HEK293 (cell line): ENCODE results near the gene LRRC46.

Experiments
- CTCF ChIA-PET: fragments of 350-600 bp; formaldehyde crosslinking; extraction: SDS; loops from one replicate; lab custom pipeline; 2021; ENCODE audit warnings: antibody characterized with exemption; lab: Yijun Ruan, JAX
- POLR2A ChIA-PET: fragments of 300-600 bp; formaldehyde crosslinking; extraction: SDS; loops from one replicate; lab custom pipeline; 2020; ENCODE audit warnings: antibody characterized with exemption, inconsistent platforms; lab: Yijun Ruan, JAX
- H3K27ac ChIP-seq: fragments of 200-500 bp; sonication (Bioruptor generic); 2 replicates; pipeline ENCODE4 v1.5.1; 2014; ENCODE audit warnings: low read depth, low read length, control low read depth, inconsistent platforms; ENCODE audit errors: extremely low read depth
- H3K36me3 ChIP-seq, 2 experiments: fragments of 200-500 bp in 1 of 2; sonication (Bioruptor generic) in 1 of 2; 1 replicate in 1 of 2; 2 replicates in 1 of 2; pipeline ENCODE4 v1.5.1; 2014 to 2017; ENCODE audit warnings: inconsistent platforms in 2 of 2, low read length in 2 of 2; ENCODE audit not compliant: control insufficient read depth in 2 of 2, insufficient read depth in 1 of 2
- H3K4me1 ChIP-seq: fragments of 200-500 bp; sonication (Bioruptor generic); 2 replicates; pipeline ENCODE4 v1.5.1; 2014; ENCODE audit warnings: mild to moderate bottlenecking, low read length, inconsistent platforms; ENCODE audit not compliant: control insufficient read depth, insufficient read depth
- H3K4me3 ChIP-seq: 2 replicates; pipeline ENCODE4 v1.5.1; 2011; ENCODE audit warnings: low read depth, mild to moderate bottlenecking, control low read depth, low read length, moderate library complexity
- H3K9me3 ChIP-seq: fragments of 200-500 bp; sonication (Bioruptor generic); 2 replicates; pipeline ENCODE4 v1.5.1; 2014; ENCODE audit warnings: low read depth, low read length, inconsistent platforms; ENCODE audit not compliant: control insufficient read depth, insufficient read depth
- EGR2 ChIP-seq: fragments of 450-650 bp; formaldehyde crosslinking; IDR thresholded peaks from 2 replicates; pipeline ENCODE4 v1.5.1; 2016; ENCODE audit warnings: low read depth, missing biosample characterization, missing genetic modification characterization
- GLIS2 ChIP-seq: fragments of 450-650 bp; formaldehyde crosslinking; IDR thresholded peaks from 2 replicates; pipeline ENCODE4 v1.5.1; 2016; ENCODE audit warnings: missing biosample characterization, missing genetic modification characterization
- YY2 ChIP-seq: fragments of 450-650 bp; formaldehyde crosslinking; IDR thresholded peaks from 2 replicates; pipeline ENCODE4 v1.5.1; 2016; ENCODE audit warnings: missing biosample characterization, missing genetic modification characterization
- ZFP3 ChIP-seq: fragments of 450-650 bp; formaldehyde crosslinking; IDR thresholded peaks from 2 replicates; pipeline ENCODE4 v1.5.1; 2016; ENCODE audit warnings: low read depth, missing biosample characterization, missing genetic modification characterization
- ZNF140 ChIP-seq: fragments of 450-650 bp; formaldehyde crosslinking; IDR thresholded peaks from 2 replicates; pipeline ENCODE4 v1.5.1; 2016; ENCODE audit warnings: missing biosample characterization, missing genetic modification characterization
- ZNF202 ChIP-seq: fragments of 450-650 bp; formaldehyde crosslinking; IDR thresholded peaks from 2 replicates; pipeline ENCODE4 v1.5.1; 2016; ENCODE audit warnings: missing biosample characterization, missing genetic modification characterization, borderline replicate concordance
- ZNF23 ChIP-seq: fragments of 450-650 bp; formaldehyde crosslinking; IDR thresholded peaks from 2 replicates; pipeline ENCODE4 v1.5.1; 2016; ENCODE audit warnings: missing biosample characterization, missing genetic modification characterization, borderline replicate concordance
- ZNF341 ChIP-seq: fragments of 450-650 bp; formaldehyde crosslinking; IDR thresholded peaks from 2 replicates; pipeline ENCODE4; 2016; ENCODE audit warnings: low read depth, missing biosample characterization, missing genetic modification characterization
- ZNF501 ChIP-seq: fragments of 450-650 bp; formaldehyde crosslinking; IDR thresholded peaks from 2 replicates; pipeline ENCODE4 v1.5.1; 2016; ENCODE audit warnings: missing biosample characterization, missing genetic modification characterization
- ZNF510 ChIP-seq: fragments of 450-650 bp; formaldehyde crosslinking; IDR thresholded peaks from 2 replicates; pipeline ENCODE4 v1.5.1; 2018; ENCODE audit warnings: mild to moderate bottlenecking, missing genetic modification characterization, missing biosample characterization; ENCODE audit not compliant: insufficient replicate concordance
- ZNF560 ChIP-seq: fragments of 450-650 bp; formaldehyde crosslinking; IDR thresholded peaks from 2 replicates; pipeline ENCODE4 v1.5.1; 2017; ENCODE audit warnings: missing biosample characterization, missing genetic modification characterization, borderline replicate concordance
- ZNF561 ChIP-seq: fragments of 450-650 bp; IDR thresholded peaks from 2 replicates; pipeline ENCODE4 v1.5.1; 2018; ENCODE audit warnings: missing biosample characterization, missing genetic modification characterization, borderline replicate concordance
- ZNF600 ChIP-seq: fragments of 450-650 bp; formaldehyde crosslinking; IDR thresholded peaks from 2 replicates; pipeline ENCODE4 v1.5.1; 2016; ENCODE audit warnings: missing biosample characterization, missing genetic modification characterization
- ZNF768 ChIP-seq: fragments of 450-650 bp; formaldehyde crosslinking; IDR thresholded peaks from 2 replicates; pipeline ENCODE4 v1.5.1; 2018; ENCODE audit warnings: missing biosample characterization, mild to moderate bottlenecking, missing genetic modification characterization
- TF ChIP-seq, protein P1 (sequence below): fragments of 450-650 bp; formaldehyde crosslinking; IDR thresholded peaks from 2 replicates; pipeline ENCODE4 v1.5.1; 2017; ENCODE audit warnings: missing biosample characterization, mild to moderate bottlenecking, missing genetic modification characterization, moderate library complexity
- TF ChIP-seq, protein P2 (sequence below): fragments of 450-650 bp; formaldehyde crosslinking; IDR thresholded peaks from 2 replicates; pipeline ENCODE4 v1.5.1; 2017; ENCODE audit warnings: missing biosample characterization, missing genetic modification characterization
- TF ChIP-seq, protein P3 (sequence below): fragments of 450-650 bp; formaldehyde crosslinking; IDR thresholded peaks from 2 replicates; pipeline ENCODE4 v1.5.1; 2016; ENCODE audit warnings: missing biosample characterization, missing genetic modification characterization
- TF ChIP-seq, protein P4 (sequence below): sonication (generic); formaldehyde crosslinking; IDR thresholded peaks from 2 replicates; pipeline ENCODE4 v1.8.1; 2022; ENCODE audit warnings: mild to moderate bottlenecking, moderate library complexity, missing genetic modification reagents

The LRRC46 gene

DNA sequence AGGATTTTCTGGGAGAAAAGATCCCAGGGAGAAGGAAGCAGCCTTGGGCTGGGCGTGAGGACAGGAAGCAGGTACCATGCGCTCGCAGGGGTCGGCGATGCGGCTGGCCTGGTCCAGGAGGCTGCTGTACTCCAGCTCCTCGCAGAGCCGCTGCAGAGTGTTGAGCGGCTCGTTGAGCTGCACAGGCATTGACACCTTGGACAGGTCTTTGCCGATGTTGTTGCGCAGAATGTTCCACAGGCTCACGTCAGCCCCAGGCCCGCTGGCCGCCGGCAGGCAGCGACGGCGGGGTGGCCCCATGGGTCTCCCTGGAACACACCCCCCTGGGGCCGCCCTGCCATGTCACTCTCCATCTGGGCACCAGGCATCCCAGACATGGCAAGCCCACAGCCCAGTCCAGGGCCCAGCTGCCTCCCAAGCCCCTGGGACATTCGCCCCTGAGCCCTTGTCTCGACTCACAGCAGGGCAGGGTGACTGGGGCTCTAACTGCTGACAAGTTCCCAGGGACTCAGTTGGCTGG is 17.9 kb upstream of the LRRC46 start (continued):
- TF ChIP-seq, protein P1, sequence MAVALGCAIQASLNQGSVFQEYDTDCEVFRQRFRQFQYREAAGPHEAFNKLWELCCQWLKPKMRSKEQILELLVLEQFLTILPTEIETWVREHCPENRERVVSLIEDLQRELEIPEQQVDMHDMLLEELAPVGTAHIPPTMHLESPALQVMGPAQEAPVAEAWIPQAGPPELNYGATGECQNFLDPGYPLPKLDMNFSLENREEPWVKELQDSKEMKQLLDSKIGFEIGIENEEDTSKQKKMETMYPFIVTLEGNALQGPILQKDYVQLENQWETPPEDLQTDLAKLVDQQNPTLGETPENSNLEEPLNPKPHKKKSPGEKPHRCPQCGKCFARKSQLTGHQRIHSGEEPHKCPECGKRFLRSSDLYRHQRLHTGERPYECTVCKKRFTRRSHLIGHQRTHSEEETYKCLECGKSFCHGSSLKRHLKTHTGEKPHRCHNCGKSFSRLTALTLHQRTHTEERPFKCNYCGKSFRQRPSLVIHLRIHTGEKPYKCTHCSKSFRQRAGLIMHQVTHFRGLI (tag by site-specific recombination): no peak
- no peak for TF ChIP-seq ZNF501 (tag by site-specific recombination)

DNA sequence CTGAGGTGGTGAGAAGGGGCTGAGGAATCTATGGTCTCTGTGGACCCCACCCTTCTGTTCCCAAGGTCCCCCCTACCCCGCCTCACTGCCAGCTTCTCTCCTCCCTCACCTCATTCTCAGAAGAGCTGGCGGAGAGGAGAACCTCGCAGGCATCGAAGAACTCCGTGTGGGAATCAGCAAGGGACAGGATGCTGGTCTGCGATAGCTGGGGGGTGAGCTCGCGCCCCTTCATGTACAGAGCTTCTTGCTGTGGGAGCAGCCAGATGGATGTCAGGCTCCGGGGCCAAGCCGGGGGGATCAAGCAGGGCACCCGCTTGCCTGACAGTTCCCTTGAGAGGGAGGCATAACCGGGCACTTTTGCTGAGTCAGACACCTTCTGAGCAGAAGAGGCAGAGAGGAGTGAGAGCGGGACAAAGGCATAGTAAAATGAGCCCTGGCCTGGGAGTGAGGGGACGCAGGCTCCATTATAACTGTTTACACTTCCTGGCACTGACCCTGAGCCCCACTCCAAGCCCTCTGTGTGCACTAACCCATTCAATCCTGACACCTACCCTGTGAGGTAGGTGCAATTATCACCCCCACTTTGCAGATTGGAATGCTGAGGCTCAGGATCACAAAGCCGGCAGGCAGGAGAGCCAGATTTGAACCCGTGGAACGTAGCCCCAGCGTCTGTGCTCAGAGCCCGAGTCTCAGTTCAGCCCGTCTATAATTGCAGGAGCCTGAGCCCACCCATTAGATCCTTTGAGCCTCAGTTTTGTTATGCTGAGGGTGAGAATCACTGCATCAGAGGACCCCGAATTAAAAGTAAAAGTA is 16.2 kb upstream of the LRRC46 start:
- Histone ChIP-seq H3K4me3 (no peak overlapping the region), H3K9me3 (no peaks in the 10 kb centered on the region), H3K4me1 (no peaks in the 10 kb centered on the region), H3K36me3 (peaks cover 0 to 69% of the 10 kb centered on the region in 2 experiments; a peak in 2 of 3 replicates), H3K27ac (no peak overlapping the region)
- POLR2A ChIA-PET: interaction anchor here (1.4 kb wide), 1 partner anchor 16 kb away, joined by 5 read pairs; the partner anchor contains the start of genes LRRC46 and MRPL10
- CTCF ChIA-PET: interaction anchor here (0.6 kb wide), 1 partner anchor 97 kb away, joined by 3 read pairs; no protein-coding TSS in a partner anchor
- TF ChIP-seq EGR2: no peak
- TF ChIP-seq ZNF23: no peak
- TF ChIP-seq ZNF140: no peak

DNA sequence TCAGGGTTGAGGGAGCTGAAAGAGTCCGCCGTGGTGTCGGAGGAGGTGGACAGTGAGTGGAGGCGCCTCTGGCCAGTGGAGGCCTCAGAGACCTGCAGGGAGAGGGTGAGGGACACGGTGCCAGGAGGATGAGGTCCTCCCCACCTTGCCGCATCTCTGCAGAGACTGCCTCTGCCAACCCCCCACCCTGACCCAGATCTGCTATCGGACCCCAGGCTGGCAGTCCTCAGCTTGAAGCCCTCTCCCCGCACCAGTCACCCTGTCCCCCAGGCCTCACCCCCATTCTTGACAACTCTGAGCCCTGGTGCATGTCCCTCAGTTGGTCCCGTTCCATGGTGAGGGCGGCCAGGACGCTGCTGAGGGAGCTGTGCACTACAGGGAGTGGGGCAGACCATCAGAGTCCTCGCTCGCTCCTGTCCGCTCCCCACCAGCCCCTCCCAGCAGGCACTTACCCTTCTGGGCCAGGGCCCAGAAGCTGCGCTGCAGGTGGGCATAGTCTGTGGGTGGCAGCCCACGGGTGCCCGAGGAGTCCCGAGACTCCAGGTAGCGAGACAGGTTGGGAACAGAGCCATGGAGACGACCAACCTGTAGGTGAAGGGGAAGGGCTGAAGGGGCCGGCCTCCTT is 15.2 kb upstream of the LRRC46 start:
- ChIA-PET POLR2A (no interaction called here), CTCF (interaction anchor here (0.6 to 0.7 kb wide), 2 partner anchors 13 to 18 kb away, joined by 3 to 4 read pairs; no protein-coding TSS in a partner anchor)
- TF ChIP-seq ZNF341 (tag by site-specific recombination) (no peak), ZNF600 (no peak), YY2 (no peak), ZNF560 (tag by site-specific recombination) (no peak), ZFP3 (no peak), ZNF510 (tag by site-specific recombination) (no peak), GLIS2 (tag by site-specific recombination) (no peak), ZNF768 (no peak), ZNF202 (tag by site-specific recombination) (no peak), ZNF561 (tag by site-specific recombination) (no peak)
- TF ChIP-seq, protein P2, sequence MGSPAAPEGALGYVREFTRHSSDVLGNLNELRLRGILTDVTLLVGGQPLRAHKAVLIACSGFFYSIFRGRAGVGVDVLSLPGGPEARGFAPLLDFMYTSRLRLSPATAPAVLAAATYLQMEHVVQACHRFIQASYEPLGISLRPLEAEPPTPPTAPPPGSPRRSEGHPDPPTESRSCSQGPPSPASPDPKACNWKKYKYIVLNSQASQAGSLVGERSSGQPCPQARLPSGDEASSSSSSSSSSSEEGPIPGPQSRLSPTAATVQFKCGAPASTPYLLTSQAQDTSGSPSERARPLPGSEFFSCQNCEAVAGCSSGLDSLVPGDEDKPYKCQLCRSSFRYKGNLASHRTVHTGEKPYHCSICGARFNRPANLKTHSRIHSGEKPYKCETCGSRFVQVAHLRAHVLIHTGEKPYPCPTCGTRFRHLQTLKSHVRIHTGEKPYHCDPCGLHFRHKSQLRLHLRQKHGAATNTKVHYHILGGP (tag by site-specific recombination): no peak
- TF ChIP-seq, protein P3, sequence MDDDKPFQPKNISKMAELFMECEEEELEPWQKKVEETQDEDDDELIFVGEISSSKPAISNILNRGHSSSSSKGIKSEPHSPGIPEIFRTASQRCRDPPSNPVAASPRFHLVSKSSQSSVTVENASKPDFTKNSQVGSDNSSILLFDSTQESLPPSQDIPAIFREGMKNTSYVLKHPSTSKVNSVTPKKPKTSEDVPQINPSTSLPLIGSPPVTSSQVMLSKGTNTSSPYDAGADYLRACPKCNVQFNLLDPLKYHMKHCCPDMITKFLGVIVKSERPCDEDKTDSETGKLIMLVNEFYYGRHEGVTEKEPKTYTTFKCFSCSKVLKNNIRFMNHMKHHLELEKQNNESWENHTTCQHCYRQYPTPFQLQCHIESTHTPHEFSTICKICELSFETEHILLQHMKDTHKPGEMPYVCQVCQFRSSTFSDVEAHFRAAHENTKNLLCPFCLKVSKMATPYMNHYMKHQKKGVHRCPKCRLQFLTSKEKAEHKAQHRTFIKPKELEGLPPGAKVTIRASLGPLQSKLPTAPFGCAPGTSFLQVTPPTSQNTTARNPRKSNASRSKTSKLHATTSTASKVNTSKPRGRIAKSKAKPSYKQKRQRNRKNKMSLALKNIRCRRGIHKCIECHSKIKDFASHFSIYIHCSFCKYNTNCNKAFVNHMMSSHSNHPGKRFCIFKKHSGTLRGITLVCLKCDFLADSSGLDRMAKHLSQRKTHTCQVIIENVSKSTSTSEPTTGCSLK (tag by site-specific recombination): no peak
- TF ChIP-seq, protein P4, sequence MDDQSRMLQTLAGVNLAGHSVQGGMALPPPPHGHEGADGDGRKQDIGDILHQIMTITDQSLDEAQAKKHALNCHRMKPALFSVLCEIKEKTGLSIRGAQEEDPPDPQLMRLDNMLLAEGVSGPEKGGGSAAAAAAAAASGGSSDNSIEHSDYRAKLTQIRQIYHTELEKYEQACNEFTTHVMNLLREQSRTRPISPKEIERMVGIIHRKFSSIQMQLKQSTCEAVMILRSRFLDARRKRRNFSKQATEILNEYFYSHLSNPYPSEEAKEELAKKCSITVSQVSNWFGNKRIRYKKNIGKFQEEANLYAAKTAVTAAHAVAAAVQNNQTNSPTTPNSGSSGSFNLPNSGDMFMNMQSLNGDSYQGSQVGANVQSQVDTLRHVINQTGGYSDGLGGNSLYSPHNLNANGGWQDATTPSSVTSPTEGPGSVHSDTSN (CRISPR knock-in tag): no peak

More for the DNA sequence above, 15.2 kb upstream of the LRRC46 start:
- peaks cover 0 to 69% of the 10 kb centered on the region in 2 experiments; a peak in 2 of 3 replicates for H3K36me3 ChIP-seq
- no peak overlapping the region for H3K4me3 ChIP-seq
- no peaks in the 10 kb centered on the region for H3K4me1 ChIP-seq
- H3K9me3 ChIP-seq: no peaks in the 10 kb centered on the region
- H3K27ac ChIP-seq: no peak overlapping the region
